GM12865 (cell line): Measurements from ENCODE around the gene NFIX.

Source experiments
- DNase-seq: peaks from one replicate; pipeline ENCODE4 v3.0.0; 2010; ENCODE audit warnings: low read depth
- H3K4me3 ChIP-seq: 2 replicates; pipeline ENCODE4 v1.5.1; 2011; ENCODE audit warnings: mild to moderate bottlenecking, low read depth, low read length, control low read depth
- TF ChIP-seq, protein P1 (sequence below): IDR thresholded peaks from 2 replicates; pipeline ENCODE4 v1.5.1; 2011; ENCODE audit warnings: low read length, control low read depth, low read depth, inconsistent platforms; ENCODE audit not compliant: insufficient read depth; ENCODE audit errors: missing control alignments

Gene NFIX

DNA sequence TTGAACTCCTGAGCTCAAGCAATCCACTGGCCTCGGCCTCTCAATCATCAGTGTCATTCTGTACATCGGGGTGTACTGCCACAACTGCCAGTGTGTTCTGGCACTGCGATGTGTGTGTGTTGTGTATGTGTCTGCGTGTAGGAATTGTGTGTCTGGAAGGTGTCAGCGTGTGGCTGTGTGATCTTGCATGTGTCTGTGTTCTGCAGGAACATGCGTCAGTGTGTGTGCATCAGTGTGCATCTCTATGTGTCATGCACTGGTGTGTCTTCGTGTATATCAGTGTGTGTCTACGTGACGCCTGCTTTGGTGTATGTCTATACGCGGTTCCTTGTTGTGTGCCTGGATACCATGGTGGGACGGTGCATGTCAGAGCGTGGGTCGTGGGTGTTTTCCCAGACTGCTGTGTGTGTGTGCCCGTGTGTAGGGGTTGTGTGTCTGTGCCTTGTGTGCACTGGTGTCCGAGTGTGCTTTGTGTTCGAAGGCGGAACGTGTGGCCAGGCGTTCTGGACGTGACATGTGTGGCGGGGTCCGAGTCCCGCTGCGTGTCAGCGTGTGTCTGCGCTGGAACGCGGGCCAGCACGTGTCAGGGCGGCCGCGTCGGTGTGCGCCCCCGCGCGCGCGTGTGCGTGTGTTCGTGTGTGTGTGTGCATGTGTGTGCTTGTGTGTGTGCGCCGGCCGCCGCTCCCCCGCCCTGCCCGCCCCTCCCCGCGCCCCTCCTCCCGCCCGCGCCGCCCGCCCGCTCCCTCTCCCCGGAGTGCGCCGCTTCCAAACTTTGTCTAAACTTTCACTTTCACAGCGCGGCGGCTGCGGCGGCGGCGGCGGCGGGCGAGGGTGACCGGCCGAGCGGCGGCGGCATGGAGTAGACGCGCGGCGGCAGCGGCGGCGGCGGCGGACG is at the start of gene NFIX:
Gene NFIX (plus strand): TSS at position 775 of the 895 bp plus-strand sequence. CDS start 363 bp downstream, outside the sequence.
- DNase-seq: peak; percentile 35
- peak within 1 kb of the TSS; percentile 19 for H3K4me3 ChIP-seq
- TF ChIP-seq, protein P1, sequence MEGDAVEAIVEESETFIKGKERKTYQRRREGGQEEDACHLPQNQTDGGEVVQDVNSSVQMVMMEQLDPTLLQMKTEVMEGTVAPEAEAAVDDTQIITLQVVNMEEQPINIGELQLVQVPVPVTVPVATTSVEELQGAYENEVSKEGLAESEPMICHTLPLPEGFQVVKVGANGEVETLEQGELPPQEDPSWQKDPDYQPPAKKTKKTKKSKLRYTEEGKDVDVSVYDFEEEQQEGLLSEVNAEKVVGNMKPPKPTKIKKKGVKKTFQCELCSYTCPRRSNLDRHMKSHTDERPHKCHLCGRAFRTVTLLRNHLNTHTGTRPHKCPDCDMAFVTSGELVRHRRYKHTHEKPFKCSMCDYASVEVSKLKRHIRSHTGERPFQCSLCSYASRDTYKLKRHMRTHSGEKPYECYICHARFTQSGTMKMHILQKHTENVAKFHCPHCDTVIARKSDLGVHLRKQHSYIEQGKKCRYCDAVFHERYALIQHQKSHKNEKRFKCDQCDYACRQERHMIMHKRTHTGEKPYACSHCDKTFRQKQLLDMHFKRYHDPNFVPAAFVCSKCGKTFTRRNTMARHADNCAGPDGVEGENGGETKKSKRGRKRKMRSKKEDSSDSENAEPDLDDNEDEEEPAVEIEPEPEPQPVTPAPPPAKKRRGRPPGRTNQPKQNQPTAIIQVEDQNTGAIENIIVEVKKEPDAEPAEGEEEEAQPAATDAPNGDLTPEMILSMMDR: no peak

DNA sequence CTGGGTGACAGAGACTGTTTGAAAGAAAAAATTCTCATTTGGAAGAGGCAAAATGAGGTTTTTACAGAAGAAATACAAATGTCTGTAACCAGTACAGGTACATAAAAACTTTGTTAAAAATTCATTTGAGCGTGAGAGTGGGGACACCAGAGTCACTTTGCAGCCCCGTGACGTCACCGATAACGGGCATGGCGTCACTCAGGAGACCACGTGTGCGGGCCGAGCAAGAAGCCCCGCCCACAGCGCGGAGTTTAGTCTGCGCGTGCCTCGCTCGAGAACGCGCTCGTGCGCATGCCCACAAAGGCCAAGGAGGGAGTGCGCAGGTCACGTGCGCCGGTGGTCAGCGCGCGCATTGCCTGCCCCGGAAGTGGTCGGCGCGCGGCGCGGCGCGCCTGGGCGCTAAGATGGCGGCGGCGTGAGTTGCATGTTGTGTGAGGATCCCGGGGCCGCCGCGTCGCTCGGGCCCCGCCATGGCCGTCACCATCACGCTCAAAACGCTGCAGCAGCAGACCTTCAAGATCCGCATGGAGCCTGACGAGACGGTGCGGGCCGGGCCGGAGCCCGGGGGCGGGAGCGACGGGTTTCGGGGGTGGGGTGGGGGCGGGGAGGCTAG is 49.7 kb upstream of the NFIX start, which contains the start of gene RAD23A:
Gene RAD23A (plus strand): TSS at position 384 of the 613 bp plus-strand sequence. CDS start 87 bp downstream, at position 471.
- H3K4me3 ChIP-seq: peak within 1 kb of the TSS; percentile 86
- TF ChIP-seq, protein P1: no peak
- DNase-seq: peak; percentile 99

DNA sequence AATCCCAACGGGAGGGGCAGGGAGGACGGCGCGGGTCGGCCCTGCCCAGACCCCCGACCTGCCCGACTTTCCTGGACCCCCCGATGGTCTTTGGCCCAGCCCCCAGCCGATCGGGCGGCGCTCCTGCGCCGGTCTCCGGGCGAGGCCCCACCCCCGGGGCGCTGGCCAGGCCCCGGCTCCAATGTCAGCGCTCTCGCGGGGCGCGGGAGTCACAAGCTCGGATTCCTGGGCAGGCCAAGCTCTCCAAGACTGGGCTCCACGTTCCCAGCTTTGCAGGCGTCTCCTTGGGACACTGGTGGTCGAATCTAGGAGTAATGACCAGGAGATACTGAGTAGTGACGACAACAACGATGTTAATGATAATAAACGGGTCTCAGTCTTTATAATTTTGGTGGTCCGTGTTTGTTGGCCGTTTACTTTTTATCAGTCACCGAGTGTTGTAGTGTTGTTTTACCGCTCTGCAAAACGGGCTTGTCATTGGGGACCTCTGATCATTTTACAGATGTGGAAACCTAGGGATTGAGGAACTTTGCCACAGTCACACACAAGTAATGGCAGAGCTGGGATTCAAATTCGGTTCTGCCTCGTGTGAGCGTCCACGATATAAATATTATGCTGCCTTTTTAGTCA is 49.1 kb upstream of the NFIX start:
- peak; percentile 82 for DNase-seq
- peak overlapping the region; percentile 86 for H3K4me3 ChIP-seq
- TF ChIP-seq, protein P1: no peak

DNA sequence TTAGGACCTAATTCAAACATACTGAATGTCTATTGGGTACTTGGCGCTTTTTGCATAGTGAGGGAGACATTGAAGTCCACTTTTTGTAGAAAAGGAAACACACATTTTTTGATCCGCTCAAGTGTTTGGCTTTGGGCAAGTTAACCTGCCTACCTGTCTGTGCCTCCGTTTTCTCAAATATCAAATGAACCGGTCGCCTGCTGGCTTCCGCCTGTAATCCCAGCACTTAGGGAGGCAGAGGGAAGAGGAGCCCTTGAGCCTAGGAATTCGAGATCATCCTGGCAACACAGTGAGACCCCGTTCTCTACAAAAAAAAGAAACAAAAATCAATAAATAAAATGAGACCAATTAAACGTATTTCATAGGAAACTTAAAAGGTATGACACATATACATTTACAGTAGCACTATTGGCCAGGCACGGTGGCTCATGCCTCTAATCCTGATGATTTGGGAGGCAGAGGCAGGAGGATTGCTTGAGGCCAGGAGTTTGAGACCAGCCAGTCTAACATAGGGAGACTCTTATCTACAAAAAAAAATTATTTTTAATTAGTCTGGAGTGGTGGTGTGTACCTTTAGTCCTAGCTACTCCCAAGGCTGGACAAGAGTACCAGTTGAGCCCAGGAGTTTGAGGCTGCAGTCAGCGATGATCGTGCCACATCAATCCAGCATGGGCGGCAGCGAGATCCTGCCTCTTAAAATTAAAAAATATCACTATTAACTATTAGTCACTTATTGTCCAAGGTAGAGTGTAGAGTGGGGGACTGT is 48.4 kb upstream of the NFIX start:
- peak overlapping the region; percentile 86 for H3K4me3 ChIP-seq
- TF ChIP-seq, protein P1: no peak
- no peak for DNase-seq

DNA sequence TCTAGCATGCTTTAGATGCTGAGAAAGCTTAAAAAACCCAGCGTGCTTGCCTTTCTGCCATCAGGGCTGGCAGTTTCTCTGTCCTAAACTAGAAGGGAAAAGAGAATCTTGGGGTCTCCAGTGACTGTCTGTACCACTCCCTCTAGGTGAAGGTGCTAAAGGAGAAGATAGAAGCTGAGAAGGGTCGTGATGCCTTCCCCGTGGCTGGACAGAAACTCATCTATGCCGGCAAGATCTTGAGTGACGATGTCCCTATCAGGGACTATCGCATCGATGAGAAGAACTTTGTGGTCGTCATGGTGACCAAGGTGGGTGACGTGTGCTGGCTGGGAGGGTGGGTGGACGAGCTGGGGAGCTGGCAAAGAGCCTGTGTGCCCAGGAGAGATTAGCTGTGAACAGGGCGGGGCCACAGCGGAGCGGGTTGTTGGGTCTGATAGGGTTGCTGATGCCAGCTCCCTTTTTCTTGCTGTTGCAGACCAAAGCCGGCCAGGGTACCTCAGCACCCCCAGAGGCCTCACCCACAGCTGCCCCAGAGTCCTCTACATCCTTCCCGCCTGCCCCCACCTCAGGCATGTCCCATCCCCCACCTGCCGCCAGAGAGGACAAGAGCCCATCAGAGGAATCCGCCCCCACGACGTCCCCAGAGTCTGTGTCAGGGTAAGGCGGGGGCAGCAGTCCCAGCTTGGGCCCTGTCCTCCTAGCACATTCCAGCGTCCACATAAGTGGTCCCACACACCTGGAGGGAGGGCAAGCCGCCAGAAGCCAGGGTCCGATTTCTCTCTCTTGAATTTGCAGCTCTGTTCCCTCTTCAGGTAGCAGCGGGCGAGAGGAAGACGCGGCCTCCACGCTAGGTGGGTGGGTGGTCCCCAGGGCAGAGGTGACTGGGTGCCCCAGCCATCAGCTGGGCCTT is 47.3 kb upstream of the NFIX start:
- no peak for DNase-seq
- no peak overlapping the region for H3K4me3 ChIP-seq
- TF ChIP-seq, protein P1: no peak
